ENCODE results near the gene CNTNAP5.
"Not testable (repeated sequence)": the region's sequence is repeated elsewhere in the genome, so short reads cannot be mapped to it uniquely, and the experiment has no call there.

CNTNAP5 gene

DNA sequence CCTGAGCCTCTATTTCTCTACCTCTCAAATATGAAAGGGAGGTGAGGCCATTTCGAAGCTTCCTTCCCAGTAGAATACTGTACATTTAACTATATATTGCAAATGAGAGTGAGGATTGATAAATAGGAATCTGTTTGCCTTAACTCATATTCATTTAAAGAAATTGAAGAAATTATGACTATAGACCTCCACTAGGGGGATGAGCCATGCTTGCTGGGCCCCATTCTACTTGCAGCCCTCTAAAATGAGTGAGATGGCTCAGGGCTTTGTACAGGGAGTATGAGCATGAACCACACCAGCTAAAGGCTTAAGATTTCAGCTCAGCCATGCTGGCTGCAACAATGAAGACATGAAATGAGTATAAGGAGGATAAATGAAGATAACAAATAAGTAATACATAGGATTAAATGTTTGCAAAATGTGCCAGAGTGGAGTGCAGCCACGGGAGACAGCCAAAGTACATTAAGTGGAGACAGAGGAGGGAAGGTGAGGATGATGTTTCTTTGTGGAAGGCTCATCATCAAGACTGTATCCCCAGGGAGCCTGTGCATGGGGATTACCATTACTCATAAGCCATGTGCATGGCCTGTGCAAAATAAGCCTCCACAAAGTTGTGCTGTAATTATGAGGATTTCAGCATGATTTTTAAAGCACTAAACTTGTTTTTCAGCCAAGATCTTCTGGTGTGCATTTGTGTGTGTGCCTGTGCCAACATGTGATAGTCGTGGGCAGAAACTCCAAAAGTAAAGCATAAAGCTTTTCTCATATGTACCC is 300.8 kb downstream of the CNTNAP5 start:
- no peak for DNase-seq (ENCODE audit: low read depth)

DNA sequence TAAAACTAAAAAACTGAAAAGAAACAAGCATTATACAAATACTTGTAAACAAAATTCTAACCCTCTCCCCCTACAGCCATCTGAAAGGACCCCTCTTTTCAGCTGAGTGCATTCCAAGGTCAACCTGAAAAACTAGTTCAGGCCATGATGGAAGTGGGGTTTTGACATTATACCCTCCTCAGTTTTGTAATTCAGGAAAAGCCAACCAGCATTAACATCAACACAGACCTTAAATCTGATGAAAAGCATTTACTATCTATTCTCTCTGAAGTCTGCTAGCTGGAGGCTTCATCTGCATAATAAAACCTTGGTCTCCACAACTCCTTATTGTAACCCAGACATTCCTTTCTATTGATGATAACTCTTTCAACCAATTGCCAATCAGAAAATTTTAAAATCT is 302.2 kb downstream of the CNTNAP5 start:
- no peak for DNase-seq (ENCODE audit: low read depth)

DNA sequence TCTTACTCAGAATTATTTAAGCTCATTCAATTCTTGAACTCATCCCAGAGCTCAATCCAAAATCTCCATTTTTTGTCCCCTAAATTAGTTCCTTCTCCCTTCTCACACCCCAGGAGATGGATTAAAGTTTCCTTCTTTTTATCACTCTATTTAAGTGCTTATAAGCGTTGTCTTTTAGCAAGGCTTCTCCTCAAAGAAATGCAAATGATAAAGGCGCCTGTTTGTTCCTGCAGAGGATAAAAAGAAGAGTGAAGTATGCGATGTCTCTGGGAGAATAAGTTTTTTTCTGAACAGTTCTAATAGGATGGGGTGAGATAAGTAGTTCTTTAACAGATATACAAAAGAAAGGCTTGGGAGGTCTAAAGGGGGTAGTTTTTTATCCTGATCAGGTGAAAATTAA is 303.3 kb downstream of the CNTNAP5 start:
- DNase-seq (ENCODE audit: low read depth): no peak

DNA sequence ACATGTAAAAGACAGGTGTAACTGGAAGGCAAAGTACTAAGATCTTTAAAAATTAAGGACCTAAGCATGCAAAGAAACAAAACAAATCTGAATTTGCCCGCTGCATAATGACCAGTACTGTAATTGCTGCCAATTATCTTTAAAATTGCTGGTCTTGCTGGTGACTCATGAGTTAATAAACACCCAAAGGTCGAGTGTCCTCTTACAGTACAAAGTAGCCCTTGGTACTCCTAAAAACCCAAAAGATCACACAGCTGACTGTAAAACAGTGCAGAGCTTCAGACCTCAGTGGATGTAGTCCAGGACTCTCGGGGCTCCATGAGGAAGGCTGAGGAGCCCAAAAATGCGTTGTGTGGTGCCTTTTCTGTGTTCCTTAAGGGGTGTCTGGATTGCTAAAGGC is 308.7 kb downstream of the CNTNAP5 start:
- DNase-seq (ENCODE audit: low read depth): no peak

DNA sequence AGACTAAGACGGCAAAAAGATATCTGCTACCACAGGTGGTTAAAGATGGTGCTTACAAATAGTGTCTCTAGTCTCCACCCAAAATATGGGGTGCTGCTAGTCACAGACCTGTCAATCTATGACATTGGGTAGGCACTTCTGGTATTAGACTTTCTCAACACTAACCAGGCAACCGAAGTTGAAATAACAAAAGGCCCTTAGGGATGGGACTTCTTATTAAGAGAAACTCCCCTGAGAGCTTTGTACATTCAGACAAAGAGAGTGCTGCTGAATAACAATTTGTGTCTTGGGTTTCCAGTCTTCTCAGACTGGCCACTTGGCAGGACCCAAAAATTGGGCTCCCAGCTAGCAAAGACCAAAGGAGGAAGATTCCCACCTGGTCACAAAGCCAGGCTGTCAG is 310.0 kb downstream of the CNTNAP5 start:
- no peak for DNase-seq (ENCODE audit: low read depth)

DNA sequence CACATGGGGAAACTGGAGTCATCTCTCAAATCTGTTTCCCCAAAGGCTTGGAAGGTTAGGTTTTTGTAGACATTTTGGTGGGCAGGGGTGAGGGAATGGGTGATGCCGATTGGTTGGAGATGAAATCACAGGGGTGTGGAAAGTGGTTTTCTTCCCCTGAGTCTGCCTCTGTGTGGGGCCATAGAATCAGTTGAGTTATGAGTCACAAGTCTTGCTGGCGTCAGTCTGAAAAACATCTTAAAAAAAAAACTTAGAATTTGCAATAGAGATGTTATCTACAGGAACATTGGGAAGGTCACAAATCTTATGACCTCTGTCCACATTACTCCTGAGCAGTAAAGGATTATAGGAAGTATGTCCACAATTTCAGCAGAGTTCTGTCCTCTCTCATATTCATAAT is 314.6 kb downstream of the CNTNAP5 start:
- DNase-seq (ENCODE audit: low read depth): no peak

DNA sequence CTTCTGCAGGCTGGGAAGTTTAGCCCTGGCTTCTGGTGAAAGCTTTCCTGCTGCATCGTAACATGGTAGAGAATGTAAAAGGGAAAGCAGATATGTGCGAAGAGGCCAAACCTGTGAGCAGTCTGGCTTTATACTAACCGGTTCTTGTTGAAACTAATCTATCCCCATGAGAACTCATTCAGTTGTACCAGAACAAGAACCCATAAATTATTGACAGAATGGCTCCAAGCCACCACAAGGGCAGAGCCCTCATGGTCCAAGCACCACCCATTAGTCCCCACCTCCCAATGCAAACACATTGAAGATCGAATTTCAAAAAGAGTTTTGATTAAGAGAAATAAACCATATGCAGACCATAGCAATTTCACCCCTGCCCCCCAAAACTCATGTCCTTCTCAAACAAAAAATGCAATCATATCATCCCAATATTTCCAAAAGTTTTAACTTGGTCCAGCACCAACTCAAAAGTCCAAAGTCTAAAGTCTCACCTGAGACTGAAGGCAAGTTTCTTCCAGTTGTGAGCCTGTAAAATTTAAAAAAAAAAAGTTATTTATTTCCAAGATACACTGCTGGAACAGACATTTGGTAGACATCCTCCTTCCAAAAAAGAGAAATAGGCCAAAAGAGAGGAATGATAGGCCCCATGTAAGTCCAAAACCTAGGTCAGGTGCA is 318.9 kb downstream of the CNTNAP5 start:
- no peak for DNase-seq (ENCODE audit: low read depth)

DNA sequence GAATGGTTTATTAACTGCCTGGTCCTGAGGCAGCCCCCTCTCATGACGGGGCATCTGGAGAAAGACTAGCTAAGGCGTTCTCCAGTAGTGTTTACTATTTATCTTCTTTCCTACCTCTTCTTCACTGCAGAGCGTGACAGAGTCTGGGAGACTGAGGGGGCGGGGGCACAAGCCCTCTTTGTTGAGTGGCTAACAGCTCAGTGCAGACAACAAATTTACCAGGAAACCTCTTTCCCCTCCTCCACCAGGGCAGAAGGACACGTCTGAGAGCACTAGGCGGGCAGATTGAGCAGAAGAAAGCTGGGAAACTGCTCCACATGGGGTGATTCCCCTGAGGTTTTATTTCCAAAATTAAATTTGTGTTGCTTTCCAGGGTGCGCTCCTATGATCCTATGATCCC is 322.1 kb downstream of the CNTNAP5 start:
- DNase-seq (ENCODE audit: low read depth): no peak

DNA sequence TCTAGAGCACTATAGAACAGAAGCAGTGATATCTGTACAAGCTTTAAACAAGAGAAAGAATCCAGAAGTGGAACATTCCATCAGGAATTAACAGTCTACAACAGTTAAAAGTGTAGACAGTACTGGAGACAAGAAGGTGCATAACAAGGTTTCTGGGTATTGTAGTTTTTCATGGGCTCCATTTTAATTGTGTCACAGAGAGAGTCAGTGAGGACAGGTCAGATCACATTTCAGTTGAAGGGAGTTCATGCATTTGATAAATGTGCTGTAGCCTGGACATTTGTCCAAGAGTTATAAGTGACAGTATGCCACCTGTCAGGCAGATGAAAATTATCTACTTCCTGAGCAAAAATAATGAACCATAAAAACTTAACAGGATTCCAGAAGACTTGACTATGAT is 328.6 kb downstream of the CNTNAP5 start:
- no peak for DNase-seq (ENCODE audit: low read depth)

DNA sequence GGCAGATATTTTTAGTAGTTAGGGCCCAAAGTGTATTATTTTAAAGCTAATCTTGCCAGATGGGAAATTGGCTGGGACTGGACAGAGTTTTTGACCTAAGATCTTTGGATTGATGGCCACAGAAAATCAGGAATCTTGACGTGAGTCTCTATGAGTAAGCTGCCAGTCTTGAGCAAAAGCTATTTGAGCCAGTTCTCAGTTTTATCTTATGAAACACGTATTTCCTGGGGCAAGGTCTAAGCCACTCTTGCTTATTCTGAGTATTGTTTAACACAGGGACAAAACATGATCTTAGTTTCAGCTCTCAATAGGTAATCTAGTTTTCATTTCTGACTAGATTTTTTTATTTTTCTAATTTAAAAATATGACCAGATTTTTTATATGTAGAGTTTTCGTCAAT is 329.4 kb downstream of the CNTNAP5 start:
- no peak for DNase-seq (ENCODE audit: low read depth)

DNA sequence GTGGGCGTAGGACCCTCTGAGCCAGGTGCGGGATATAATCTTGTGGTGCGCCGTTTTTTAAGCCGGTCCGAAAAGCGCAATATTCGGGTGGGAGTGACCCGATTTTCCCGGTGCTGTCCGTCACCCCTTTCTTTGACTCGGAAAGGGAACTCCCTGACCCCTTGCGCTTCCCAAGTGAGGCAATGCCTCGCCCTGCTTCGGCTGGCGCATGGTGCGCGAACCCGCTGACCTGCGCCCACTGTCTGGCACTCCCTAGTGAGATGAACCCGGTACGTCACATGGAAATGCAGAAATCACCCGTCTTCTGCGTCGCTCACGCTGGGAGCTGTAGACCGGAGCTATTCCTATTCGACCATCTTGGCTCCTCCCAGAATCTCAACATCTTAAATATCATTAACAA is 336.9 kb downstream of the CNTNAP5 start:
- not testable (repeated sequence) for DNase-seq (ENCODE audit: low read depth)

DNA sequence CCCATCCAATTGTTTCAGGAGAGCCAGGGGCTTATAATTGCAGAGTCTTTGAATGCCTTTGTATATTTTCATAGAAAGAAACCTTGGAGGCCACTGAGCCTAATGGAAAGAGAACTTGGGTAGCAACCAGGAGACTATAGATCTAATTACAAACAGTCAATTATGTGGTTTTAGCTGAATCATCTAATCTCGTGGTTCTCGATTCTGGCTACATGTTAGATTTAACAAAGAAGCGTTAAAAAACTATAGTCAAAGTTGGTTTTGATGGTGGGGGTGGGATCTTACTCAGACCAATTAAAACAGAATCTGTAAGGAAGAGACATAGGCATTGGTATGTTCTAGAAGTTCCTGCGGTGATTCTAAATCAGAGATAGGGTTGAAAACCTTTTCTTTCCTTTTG is 344.1 kb downstream of the CNTNAP5 start:
- DNase-seq (ENCODE audit: low read depth): no peak

DNA sequence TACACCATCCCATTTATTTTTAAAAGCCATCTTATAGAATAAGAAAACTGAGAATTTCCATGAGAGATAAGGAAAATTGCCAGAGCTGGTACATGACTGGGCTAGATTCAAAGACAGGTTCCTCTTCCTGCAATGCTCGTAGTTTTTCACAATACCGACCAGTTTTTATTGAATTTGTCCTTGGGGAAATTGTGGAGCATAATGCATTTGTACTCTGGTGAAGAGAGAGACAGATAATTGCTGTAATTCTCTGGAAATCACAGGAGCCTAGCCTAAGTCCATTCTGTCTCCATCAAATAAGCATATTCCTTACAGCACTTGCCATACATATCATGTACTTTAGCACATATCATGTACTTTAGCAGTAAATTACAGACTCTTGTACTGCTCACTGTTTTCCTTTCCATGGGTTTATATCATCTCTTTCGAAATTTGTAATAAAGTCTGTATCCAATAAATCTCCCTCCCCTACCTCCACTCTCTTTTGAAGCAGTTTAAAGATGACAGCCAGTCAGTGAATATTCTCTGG is 355.2 kb downstream of the CNTNAP5 start:
- DNase-seq (ENCODE audit: low read depth): no peak

DNA sequence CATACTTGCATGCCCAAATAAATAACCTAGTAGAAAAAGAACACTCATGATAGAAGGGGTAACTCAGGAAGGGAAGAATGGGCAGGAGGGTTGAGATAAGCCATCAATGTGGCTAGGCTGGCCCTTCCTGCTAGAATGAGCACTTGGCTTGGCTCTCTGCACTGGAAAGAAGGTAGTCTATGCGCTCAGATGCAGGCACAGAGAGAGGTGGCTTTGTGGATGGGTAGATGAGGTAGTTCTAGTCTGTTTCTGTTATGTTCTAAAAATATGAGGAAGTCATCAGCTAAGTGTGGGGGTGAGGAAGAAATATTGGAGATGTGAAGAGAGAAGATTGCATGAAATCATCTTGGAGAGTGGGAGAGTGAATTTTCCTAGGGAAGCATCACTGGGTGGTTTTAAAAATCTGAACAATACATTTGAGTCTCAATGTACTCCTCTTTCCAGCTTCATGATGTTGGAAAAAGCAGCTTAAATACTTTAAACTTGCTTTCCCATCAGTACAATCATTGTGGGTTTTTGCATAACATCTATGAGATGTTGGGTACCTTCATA is 357.1 kb downstream of the CNTNAP5 start:
- no peak for DNase-seq (ENCODE audit: low read depth)

DNA sequence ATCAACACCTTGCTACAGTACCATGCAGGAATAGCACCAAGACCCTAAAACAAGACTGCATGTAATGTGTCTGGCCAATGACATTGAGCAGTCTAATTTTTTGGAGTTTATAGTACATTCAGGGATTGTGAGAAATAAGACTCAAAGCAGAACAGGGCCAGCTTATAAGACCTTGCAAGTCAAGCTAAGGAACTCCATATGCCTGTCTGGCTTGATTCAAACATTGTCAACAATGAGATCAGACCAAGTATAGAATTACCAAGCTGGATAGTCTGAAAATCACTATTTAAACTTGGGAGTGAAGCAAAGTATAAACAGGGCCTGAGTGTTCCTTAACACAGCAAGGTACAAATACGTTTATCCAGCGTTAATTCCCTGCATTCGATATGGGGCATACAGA is 370.9 kb downstream of the CNTNAP5 start:
- DNase-seq (ENCODE audit: low read depth): no peak

DNA sequence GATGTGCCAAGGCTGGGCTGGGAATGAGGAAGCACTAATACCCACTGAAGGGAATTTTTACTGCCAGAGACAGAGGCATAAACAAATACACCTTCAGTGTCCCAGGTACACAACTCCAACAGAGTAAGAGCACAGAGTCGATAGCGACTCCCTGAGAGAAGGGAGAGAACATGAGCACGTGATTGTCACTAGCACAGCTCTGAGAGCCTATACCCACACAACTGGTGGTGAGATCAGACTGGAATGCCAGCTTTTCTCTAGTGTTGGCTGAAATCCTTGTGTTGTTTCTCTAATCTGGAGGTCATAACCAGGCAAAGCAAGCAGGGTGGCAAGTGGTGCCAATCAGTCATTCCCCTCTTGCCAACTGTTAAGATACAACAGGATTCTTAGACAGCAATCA is 377.2 kb downstream of the CNTNAP5 start:
- DNase-seq (ENCODE audit: low read depth): no peak

DNA sequence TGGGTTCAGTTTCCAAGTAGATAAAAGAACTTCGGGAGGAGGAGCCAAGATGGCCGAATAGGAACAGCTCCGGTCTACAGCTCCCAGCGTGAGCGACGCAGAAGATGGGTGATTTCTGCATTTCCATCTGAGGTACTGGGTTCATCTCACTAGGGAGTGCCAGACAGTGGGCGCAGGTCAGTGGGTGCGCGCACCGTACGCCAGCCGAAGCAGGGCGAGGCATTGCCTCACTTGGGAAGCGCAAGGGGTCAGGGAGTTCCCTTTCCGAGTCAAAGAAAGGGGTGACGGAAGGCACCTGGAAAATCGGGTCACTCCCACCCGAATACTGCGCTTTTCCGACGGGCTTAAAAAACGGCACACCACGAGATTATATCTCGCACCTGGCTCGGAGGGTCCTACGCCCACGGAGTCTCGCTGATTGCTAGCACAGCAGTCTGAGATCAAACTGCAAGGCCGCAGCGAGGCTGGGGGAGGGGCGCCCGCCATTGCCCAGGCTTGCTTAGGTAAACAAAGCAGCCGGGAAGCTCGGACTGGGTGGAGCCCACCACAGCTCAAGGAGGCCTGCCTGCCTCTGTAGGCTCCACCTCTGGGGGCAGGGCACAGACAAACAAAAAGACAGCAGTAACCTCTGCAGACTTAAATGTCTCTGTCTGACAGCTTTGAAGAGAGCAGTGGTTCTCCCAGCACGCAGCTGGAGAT is 382.9 kb downstream of the CNTNAP5 start:
- DNase-seq (ENCODE audit: low read depth): not testable (repeated sequence)

DNA sequence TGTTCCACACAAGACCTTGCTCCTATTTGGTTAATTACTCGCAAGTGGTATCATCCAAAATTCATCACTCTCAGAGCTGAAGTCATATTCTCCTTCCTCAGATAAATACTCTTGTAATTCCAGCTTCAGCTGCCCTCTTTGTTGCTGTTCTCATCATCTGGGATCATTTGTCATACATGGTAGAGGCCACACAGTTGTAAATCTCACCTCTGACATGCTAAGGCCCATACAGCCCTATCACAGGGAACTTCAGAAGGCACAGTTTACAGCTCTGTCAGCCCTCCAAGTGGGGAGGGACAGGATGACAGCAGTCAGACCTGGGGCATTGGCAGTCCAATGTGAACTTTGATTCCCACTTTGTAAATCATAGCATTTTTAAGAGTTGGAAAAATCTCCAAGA is 399.0 kb downstream of the CNTNAP5 start:
- DNase-seq (ENCODE audit: low read depth): no peak

DNA sequence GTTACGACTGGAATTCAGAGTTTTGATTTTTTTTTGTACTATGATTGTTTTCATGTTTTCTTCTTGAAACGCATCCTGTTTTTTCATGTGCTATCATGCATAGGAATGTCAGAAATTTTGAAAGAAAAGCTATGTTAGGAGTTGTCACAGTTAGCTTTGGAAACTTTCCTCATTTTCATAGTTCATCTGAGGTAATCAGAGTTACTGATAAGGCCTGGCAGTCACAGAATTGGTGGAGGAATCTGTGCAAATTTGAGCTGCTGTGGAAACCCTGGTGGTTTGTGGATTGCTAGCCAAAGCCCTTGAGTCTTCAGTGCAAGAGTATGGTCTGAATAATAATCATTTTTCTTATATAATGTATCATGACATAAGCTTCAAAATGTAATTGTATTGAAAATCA is 401.0 kb downstream of the CNTNAP5 start:
- no peak for DNase-seq (ENCODE audit: low read depth)

DNA sequence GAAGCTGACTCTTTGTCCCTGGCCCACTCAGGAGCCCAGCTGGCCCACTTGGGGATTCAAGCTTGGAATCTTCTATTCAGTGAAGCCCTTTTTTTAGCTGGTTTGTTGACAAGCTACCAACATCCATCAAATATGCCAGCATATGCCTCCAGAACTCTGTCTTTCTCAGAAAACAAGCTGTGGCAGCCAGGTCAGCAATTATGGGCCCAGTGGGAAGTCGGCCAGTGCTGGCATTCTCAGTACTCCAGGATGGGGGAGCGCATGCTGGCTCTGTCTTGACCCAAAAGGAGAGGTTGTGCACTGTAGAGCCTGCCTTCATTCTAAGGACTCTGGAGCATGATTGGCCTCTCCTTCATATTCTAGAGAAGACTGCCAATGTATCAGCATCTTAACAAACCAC is 401.5 kb downstream of the CNTNAP5 start:
- no peak for DNase-seq (ENCODE audit: low read depth)

DNA sequence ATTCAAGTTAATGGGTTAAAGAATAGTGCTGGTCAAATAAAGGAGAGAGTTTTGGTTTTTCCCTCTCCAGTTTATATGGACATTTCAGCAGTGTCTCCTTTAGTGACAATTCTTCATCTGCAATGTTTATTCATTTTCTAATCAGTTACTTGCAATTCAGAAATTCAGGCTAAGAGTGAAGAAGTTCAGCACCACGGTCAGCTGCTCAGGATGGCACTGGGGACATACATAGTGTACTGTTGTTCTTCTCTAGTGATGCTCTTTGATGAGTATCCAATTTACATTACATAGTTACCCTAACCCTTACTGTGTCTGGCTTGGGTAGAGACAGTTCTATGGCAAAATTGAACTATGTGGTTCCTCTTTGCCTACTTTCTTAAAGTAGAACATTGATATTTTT is 412.7 kb downstream of the CNTNAP5 start:
- no peak for DNase-seq (ENCODE audit: low read depth)

DNA sequence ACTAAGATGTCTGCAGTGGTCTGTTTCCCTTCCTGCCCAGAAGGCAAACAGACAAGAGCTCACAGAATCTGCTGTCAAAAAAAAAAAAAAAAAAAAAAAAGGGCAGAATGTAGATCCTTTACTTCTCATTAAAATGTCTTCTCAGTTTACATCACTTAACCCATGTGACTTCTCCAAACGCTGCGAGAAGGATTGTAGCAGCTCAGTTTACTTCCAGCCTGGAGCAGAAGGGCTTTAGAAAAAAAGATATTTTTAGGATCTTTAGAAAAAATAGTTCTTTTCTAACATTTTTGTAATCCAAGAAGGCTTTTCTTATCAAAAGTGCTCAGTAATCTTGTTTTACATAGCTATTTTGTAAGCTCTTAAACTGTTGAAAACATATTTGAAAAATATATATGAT is 425.4 kb downstream of the CNTNAP5 start:
- no peak for DNase-seq (ENCODE audit: low read depth)

DNA sequence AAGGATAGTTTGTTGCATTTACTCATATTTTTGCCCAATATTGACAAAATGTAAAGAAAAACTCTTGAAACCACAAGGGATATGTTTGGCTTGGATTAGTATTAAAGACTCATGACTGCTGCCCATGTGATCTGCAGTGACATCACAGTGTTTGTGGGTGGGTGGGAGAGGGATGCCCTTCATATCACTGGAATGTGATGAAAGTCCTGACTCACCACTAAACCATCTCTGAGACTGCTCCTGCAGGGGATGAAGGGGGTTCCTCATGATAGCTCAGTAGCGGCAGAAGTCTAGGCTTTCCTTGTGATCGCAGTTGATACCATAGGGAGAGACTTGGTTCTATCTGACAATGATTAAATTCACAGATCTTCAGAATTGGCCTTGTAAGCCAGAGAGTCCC is 451.2 kb downstream of the CNTNAP5 start:
- DNase-seq (ENCODE audit: low read depth): no peak
